HS-5 (cell line): Measurements from ENCODE around the gene FGF3.

ENCODE experiments used
- DNase-seq: peaks from one replicate; pipeline ENCODE4 v3.0.0-alpha.2; 2012; ENCODE audit warnings: low read depth

The FGF3 gene

DNA sequence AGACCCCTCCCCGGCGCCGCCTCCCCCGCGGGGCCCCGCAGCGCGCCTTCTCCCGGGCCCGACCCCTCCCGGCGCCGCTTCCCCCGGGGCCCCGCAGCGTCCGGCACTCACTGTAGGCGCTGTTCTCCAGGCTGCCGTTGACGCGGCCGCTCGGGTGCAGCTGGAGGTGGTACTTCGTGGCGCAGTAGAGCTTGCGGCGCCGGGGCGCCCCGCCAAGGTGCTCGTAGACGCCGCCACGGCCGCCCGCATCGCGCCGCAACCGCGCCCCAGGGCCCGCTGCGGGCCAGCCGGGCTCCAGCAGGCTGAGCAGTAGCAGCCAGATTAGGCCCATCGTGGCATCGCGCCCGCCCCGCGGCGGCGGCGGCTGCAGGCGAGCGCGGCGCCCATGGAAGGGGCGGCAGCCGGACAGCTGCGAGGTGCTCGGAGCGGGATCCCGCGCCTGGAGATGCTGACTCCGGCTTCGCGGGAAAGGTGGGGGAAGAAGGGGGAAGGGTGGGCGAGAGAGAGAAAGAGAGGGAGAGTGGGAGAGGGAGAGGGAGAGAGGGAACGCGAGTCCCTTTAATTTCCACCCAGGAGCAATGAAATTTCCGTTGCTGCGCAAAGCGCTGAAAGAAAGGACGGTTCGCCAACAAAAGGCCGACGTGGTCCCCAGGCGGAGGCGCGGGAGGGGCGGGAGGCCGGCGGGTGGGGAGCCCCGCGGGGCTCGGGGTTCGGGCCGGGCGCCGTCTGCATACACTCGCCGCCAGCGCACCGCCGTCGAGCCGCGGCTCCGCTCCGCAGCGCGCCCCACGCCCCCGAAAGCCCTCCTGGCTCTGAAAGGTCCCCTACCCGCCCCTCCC, at the start of gene FGF3:
Gene FGF3 (minus strand): TSS at position 814 of the 839 bp plus-strand sequence. CDS start 483 bp downstream, at position 331.
- no peak for DNase-seq

DNA sequence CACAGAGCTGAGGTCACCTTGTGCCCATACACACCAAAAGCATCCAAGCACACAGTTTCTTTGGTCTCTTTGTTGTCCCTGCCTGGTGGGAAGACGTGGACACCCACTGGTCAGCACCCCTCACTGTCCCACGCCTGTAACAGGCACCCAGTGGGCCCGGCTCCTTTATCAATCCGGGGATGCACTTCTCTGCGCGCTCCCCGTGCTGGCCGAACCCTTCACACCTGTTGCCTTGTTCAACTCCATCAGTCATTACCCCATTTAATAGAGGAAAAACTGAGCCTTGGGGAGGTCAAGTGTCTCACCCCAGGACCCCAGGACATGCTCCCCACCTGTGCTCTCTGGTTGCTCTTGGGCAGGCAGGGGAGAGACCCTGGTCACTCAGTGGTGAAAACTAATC, 49.7 kb upstream of the FGF3 start:
- DNase-seq: no peak

DNA sequence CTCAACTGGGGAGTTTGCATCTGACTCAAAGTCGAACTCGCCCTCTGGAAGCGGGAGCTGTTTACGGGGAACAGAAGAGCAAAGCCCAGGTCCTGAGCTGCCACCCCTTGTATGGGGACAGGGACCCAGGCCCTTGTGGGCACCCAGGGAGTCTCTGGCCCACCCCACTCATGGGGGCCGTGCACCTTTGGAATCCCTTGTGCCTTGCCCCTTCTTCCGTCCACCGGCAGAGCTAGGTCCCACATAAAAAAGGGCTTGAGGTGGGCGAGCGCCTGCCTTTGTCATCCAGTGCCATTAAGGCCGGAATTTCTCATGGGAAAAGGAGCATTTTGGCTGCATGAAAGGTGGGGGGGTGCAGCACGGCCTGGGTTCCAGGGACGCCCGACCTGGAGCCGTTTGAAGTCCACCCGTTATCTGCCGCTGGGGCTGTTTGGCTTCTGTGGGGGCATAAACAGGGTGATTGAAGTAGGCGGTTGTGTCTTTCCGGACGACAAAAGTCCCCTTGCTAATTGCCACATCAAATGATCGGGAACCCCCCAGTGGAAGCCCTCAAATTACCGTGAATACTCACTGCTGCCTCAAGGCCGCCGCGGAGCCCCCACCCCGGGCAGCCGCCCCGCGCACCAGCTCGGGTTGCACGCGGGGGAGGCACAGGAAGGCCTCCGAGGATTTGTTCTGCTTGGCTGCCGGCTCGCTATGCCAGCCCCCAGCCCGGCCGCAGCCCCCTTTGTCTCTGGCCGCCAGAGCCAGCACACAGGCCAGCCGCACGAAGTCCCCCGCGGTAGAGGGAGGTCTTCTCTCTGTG, 49.0 kb upstream of the FGF3 start:
- no peak for DNase-seq

DNA sequence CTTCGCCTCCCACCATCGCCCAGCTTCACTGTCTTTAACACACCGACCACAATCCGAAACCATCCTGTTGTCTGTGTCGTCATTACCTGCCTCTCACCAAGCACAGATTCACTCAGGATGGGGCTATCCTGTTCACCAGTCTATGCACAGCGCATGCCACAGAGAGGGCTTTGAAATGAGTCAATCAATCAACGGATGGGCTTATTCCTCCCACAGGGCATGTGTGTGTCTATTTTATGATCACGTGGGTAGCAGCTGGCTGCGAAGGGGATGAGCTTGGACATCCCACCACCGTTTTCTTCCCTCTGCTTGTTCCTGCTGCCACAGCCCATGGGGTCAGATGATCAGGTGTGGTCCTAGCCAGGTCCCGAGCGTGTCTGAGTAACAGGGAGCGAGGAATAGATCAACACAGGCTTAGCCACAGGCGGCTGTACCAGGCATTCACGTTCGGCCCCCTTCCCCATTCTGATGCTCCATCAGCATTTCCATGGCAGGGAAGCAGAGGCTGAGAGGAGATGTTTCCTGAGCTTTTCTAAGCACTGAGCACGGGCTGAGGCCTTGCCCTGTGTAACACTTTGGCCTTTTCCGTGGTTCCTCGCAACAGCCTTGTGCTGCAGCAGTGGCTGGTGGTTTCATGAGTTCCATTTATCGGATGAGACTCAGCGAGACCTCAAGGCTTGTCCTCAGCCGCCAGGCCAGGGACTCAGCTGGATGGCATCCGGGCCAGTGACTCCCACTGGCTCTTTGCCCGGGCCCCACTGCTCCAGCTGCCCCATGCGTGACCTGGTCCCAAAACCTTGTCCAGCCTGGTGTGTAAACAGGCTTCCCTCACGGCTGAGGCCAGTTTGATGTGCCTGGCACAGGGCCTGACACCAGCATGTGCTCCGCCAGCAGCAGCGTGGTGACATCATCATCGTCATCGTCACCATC, 48.1 kb upstream of the FGF3 start:
- no peak for DNase-seq

DNA sequence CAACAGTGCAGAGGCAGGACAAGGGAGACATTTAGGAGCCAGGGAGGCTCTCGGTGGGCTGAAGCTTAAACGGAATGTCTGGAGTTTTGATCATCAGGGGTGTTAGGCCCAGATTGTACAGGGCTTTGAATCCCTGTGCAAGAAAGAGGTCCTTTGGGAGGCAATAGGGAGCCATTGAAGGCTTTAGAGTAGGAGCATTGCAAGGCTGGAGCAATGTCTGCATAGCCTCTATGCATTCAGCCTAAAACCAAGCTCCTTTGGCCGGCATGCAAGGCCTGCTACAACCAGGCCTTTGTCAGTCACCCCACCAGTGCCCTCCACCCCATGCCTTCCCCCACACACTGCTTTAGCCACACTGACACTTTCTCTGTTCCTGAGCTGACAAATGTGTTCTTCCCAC, 47.4 kb upstream of the FGF3 start:
- DNase-seq: no peak

DNA sequence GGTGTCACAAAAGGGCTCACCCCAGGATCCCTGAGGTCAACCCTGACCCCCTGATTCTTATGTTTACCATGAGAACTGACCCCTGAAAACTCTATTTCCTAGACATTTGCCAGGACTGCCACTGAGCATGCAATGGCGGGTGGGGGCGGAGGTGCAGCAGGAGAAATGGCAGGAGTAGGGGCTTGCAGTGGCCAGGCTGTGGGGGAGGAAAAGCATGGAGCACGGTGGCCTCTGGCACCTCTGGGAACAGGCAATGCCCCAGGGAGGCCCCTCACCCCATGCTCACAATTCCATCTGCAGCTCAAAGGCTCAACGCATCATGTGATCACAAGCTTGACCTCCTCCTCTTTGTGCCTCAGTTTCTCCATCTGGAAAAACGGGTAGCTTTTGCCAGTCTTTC, 46.5 kb upstream of the FGF3 start:
- DNase-seq: no peak

DNA sequence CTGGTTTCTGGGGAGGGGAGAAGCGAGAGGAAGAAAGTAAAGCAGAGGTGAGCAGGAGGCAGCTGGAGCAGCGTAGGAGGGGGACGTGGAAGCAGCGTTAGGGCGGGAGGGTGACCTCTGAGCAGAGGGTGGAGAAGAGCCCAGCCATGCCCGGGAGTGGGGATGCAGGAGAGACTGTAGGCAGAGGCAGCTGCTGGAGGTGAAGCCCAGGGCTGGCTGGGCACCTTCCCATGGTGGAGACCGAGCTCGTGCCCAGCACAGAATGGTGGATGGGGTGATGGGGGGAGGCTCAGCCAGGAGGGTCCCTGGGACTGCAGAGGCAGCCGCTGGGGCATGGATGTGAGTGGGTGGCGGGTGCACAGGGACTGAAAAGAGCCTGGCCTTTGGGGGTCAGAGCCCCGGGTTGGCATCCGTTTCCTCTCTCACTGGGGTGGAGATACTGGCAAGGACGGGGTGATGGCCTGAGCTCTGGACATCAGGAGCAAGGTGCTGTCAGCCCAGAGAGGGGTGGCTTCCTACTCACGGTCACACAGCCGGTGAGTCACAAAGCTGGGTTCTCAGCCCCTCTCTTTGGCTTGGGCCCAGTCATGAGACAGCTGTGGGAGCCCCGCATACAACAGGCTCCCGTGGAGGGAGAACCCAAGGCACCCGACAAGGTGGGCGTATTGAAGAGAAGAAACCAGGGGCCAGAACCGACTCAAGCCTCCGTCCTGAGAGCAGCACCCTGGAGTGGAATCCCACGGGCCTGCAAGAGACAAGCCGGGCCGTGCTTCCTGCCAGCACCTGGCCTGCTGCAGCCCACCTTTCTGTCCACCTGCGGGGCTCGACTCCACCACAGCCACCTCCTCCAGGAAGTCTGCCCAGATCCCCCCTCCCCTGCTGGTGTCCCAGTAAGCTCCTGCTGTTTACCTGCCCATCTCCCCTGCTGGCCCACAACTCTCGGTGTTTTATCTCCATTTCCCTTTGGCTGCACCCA, 45.8 kb upstream of the FGF3 start:
- DNase-seq: no peak

DNA sequence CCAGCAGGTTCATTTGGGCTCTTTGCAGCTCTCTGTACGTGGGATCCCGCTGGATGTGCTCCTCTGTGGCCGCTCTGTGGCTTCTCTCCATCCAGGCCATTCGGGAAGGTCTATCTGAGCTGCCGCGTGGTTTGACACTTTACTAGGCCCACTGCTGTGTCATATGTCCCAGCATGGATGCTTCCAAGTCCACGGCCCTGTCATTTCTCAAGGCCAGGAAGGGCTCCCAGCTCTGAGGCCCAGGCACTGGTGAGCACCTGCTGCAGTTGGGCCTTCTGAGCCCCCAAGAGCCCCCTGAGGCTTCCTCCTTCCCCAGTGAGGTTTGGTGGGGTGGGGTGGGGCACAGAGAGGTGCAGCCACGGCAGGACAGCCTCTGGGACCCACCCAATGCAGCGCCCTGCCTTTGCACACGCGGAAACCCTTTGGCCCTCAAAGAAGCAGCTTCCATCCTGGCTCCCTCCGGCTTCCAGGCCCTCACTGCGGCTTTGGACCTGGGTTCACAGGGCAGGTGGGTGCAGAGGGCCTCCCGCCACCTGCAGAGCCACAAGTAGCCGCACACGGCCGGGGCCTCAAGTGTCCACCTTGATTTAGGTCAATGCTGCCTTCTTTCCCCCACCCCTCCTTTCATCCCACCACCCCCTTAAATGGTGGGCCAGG, 44.5 kb upstream of the FGF3 start:
- DNase-seq: no peak

DNA sequence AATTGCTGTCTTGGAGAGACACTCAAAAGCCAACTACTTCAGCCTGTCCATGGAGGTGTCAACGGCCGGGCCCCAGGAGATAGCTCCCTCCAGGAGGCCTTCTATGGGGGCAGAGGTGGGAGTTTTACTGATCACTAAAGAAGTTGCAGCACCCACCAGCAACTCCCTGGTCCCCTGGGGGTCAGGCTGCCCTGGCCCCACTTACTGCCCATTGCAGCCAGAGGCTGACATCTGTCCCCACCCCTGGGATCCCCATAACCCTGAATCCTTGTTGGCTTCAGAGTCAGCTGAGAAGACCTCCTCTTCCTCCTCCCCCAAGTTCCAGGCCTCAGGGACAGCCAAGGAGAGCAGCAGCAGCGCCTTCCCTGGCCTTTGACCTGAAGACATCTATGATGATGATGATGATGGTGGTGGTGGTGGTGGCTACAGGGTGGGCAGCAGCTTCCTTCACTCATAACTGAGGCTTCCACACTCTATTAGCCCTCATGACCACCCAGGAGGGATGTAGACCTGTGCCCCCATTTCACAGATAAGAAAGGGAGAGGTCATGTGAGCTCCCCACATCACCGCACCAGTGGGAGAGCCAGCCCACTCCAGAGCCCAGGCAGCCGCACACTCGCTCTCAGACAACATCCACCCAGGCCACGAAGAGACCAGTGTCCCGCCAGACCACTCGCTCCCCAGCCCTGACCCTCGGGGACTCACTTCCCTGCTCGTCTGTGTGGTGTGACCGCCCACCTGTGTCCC, 43.8 kb upstream of the FGF3 start:
- no peak for DNase-seq

DNA sequence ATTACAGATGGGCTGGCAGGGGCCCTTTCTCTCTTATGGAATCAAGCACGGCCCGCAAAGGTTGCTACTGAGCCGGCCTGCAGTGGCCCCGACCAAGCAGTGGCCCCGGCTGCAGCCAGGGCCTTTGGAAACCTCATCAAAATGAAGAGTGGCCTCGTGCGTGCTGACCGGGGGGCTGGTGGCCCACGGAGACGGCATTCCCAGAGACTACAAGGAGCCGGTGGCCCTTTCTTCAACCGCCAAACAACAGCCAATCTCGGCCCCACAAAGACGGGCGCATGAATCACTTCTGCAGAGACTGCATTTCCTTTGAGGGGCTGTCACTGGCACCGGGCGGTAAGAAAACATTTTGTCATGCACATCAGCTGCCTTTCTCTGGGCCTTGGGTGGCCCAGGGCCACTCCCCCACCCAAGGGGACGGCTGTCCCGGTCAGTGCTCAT, 43.1 kb upstream of the FGF3 start:
- no peak for DNase-seq

DNA sequence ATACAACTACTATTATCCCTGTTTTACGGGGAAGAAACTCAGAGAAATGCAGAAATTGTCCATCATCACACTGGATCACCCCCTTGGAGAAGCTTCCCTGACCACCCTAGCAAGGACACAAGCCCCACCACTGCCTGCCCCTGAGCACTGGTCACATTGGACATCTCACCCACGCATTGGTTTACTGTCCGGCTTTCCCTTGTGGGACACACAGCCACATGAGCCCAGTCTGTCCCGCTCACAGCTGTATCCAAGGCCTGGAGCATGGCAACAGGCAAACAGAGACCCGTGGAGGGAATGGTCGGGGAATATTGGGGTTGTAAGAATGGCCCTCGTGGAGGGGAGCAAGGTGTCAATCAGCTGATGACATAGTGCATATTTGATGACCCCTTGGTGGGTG, 42.7 kb upstream of the FGF3 start:
- no peak for DNase-seq

DNA sequence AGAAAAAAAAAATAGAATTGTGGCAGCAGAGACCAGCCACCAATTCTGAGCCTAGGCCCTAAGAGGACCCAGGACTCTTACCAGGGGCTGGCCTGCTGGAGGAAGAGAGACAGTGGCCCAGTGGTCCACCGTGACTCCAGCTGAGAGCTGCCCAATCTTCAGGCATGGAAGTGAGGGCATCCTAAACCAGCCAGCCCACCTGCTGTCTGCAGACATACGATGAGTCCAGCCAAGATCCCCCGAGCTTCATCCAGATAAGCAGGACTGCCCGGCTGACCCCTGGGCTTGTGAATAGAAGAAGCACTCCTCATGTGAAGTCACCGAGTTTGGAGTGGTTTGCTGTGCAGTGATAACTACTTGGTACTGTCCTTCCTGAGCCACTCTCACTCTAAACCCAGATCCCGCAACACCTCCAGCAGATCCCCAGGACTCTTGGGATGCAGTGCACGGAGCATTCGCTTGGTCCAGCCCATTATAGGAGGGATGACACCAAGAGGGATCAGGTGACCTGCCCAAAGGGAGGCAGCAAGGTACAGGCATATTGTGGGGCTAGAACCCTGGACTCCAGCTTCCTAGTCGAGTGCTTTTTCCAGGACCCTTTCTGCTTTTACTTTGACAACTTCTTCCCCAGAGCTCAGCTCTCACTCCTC, 41.7 kb upstream of the FGF3 start:
- no peak for DNase-seq

DNA sequence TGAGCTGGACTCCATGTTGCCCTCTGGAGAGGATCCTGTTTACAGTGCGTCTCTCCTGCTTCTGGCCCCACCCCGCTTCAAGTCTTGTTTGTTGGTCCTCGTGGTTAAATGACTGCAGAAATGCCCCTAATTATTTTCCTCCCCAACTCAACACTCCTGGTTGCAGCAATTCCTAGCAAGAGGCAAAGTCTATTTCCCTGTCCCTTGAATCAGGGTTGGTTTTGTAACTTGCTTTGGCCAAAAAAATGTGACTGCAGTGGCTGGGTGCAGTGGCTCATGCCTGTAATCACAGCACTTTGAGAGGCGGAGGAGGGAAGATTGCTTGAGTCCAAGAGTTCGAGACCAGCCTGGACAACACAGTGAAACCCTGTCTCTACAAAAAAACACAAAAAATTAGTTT, 41.0 kb upstream of the FGF3 start:
- no peak for DNase-seq

DNA sequence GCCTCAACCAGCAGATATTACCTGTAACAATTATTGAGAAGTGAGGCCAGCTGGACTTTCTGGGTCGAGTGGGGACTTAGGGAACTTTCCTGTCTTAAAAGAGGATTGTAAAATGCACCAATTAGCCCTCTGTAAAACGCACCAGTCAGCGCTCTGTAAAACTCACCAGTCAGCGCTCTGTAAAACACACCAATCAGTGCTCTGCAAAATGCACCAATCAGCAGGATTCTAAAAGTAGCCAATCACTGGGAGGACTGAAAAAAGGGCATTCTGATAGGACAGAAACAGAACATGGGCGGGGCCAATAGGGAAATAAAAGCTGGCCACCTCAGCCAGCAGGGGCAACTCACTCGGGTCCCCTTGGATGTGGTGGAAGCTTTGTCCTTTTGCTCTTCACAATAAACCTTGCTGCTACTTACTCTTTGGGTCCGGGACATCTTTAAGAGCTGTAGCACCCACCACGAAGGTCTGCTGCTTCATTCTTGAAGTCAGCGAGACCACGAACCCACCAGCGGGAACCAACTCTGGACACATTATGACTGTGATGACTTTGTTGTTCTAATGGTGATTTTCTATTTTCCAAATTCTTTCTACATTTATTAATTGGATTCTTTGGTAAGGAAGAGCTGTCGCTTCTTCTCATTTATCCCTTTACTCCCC, 40.2 kb upstream of the FGF3 start:
- DNase-seq: no peak

DNA sequence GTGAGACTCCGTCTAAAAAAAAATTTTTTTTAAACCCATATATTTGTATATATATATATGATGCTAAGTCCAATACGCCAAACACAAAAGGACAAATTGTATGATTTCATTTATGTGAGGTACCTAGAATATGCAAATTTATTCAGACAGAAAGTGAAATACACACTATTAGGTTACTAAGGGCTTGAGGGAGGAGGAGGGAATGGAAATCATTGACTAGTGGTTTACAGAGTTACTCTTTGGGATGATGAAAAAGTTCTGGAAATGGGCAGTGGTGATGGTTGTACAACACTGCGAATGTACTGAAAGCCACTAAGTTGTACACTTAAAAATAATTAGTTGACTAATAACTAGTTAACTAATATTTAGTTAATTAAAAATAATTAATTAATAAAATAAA, 36.2 kb upstream of the FGF3 start:
- DNase-seq: no peak

DNA sequence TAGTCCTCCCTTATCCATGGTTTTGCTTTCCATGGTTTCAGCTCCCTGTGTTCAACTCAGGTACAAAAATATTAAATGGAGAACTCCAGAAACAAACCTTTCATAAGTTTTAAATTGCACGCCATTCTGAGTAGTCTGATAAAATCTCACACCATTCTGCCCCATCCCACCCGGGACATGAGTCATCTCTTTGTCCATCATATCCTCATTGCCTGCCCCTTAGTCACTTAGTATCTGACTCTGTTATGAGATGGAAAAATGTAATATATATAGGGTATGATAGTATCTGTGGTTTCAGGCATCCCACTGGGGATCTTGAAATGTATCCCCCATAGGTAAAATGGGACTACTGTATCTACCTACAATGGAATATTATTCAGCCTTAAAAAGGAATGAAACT, 35.5 kb upstream of the FGF3 start:
- DNase-seq: peak; percentile 69

DNA sequence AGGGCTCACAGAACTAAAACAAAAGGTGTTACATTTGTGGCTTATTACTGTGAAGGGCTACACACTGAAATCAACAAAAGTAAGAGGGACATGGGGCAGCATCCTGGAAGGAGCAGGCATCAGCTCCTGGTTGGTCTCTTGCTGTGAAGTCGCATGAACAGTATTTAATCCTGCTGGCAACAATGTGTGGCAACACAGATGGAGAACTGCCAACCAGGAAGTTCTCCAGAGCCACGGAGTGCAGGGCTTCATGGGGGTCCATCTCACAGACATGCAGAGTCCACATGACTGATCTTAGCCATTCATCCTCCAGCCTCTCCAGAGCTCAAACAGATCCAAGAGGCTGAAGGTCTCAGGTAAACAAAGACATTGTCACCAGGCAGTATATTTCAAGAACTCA, 32.8 kb upstream of the FGF3 start:
- DNase-seq: no peak

DNA sequence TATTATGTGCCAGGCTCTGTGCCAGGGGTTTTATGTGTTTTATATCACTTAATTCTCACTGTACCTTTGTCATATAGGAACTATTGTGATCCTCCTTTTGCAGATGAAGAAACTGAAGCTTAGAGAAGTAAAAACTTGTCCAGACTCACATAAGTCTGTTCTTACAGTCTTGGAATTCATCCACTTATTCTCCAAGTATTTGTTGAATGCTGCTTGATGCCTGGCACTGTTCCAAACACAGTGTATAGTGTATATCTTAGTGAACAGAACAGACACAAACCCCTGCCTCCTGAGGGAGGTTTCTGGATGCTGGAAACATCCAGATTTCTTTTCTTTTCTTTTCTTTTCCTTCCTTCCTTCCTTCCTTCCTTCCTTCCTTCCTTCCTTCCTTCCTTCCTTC, 29.0 kb upstream of the FGF3 start:
- DNase-seq: no peak

DNA sequence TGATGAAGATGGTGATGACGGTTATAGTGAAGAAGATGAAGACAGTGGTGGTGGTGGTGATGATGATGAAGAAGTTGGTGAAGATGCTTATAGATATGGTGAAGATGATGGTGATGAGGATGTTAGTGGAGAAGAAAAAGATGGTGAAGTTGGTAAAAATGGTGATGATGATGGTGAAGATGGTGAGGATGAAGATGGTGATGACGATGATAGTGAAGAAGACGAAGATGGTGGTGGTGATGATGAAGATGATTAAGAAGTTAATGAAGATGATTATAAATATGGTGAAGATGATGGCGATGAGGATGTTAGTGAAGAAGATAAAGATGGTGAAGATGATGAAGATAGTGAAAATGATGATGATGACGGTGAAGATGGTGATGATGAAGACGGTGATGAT, 25.2 kb upstream of the FGF3 start:
- no peak for DNase-seq
